Stimulated activated CD4-positive, alpha-beta T cell treated with anti-CD3 and anti-CD28 coated beads, Interleukin-15, amount 100 ng/mL, for 48 hours (primary cell): Measurements from ENCODE around the gene PCNT.
"Not testable (repeated sequence)": the region's sequence is repeated elsewhere in the genome, so short reads cannot be mapped to it uniquely, and the experiment has no call there.

ENCODE experiments used
- DNase-seq, 2 donors: peaks; one replicate each; pipeline ENCODE4 v3.0.0-alpha.2; 2020; ENCODE audit warnings: low read depth in 2 of 2

PCNT gene

DNA sequence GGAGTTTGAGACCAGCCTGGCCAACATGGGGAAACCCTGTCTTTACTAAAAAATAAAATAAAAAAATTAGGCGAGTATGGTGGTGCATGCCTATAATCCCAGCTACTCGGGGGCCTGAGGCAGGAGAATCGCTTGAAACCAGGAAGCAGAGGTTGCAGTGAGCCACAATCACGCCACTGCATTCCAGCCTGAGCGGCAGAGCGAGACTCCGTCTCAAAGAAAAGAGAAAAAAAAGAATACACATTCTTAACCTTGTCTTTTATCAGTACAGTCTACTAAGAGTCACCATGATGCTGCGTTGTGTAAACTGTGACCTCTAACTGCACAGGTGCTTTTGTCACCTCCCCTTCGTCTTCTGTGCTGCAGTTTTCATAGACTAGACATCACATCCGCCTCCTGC, 37.2 kb downstream of the PCNT start:
- DNase-seq = no peak

DNA sequence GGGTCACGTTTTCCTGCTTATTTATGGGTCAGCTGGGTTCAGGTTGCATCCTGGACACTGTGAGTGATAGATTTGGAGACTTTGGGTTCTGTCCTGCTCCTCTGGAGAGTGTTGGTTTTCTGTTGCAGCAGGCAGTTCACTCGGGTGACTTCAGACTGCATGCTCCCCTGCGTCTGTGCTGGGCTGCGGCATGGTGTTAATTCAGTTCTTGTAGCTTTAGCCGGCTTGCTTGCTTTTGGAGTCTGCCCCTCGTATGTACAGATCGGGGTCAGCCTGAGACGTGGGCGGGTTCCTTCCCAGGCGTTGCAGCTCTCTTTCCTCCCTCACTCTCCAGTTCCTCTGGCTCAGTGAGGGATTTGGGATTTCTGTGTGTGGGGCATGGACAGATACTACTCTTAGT, 38.0 kb downstream of the PCNT start:
- no peak for DNase-seq

DNA sequence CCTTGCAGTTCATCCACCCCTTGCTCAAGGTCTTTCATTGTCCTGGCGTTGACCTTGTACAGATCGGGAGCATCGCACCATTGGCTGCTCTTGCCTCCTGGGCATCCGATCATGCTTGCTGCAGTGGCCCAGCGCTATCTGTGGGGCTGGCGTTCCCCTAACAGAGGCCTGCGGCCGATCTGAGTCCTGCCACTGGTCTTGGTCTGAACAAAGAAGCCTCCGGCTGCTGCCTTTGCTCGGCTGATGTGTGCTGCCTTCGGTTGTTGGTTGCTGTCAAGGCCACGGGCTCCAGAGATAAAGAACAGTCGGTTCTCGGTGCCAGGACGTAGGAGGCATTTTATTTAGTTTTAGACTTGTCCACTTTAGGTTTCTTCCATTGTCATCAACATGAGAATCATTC, 39.0 kb downstream of the PCNT start:
- DNase-seq = no peak

DNA sequence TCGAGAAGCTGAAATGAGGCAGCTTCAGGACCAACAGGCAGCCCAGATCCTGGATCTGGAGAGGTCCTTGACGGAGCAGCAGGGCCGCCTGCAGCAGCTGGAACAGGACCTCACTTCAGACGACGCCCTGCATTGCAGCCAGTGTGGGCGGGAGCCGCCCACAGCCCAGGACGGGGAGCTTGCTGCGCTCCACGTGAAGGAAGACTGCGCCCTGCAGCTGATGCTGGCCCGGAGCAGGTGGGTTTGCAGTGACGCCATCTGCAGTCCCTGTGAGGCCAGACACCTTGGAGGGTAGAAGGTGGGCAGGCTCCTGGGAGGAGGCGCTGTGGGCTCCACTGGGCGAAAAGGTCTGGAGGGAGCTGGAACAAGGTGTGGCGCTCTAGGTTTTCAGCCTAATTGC, 39.7 kb downstream of the PCNT start:
- no peak for DNase-seq

DNA sequence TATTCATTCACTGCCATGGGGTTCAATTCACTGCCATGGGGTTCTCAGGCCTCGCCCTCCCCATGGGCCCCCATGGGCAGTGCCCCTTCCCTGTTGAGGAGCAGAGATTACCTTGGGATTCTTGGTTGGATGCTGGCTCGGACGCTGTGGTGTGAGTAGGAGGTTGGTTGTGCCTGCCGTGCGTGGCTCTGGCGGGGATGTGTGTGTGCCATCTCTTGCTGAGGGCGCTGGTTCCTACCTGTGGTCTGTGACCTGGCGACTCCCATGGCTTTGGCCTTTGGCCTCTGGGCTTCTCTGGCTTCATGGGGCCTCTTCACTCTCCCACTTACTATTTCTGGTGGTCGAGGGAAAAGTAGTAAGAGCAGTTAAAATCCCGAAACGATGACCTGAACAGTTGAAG, 42.1 kb downstream of the PCNT start:
- DNase-seq = no peak

DNA sequence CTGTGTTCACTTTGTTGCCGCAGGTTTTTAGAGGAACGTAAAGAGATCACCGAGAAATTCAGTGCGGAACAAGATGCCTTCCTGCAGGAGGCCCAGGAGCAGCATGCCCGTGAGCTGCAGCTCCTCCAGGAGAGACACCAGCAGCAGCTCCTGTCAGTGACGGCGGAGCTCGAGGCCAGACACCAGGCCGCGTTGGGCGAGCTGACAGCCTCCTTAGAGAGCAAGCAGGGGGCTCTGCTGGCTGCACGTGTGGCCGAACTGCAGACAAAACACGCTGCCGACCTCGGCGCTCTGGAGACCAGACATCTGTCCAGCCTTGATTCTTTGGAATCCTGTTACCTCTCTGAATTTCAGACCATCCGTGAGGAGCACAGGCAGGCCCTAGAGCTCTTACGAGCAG, 42.6 kb downstream of the PCNT start:
- no peak for DNase-seq

DNA sequence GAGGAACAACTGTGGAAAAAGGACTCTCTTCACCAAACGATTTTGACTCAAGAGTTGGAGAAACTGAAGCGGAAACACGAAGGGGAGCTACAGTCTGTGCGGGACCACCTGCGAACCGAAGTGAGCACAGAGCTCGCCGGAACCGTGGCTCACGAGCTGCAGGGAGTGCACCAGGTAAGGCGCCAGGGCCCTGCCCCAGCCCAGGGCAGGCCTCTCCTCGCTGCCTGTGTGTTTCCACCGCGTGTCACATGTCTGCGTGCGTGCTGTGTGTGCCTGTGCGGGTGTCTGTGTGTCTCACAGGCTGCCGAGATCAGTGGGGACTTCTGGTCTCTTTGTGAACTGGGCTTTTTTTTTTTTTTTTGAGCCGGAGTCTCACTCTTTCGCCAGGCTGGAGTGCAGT, 43.0 kb downstream of the PCNT start:
- DNase-seq = no peak

DNA sequence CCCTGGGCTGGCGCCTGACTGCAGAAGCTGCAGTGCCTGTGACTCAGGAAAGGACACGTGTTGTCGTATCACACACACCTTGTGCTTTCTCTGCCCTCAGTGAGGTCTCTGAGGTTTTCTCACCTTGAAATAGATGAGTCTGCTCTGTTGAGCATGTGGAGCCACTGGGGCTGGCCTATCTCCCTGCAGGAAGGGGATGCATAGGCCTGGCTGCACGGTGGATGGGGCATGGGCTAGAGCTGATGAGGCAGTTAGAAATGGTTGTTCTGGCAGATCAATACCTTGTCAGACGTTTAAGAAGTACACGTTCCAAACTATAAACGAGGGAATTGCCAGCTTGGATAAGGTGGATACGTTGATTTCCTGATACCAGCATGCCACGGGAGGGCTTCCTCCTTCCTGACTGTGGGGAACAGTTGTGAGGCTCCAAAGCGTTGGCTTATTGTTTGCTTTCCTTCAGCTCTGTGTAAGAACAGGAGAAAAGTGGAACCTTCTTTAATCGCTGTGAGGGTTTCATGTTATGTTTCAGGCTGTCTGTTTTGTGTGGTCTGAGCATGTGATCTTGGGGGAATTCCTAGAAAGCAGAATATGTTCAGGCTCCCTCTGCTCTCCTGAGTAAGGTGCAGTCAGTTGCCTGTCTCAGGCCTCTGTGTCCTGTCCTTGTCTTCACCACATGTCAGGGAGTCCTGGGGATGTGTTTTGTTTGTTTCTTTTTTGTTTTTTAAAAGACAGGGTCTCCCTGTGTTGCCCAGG, 44.8 kb downstream of the PCNT start:
- peak; percentile 6 to 12 for DNase-seq

DNA sequence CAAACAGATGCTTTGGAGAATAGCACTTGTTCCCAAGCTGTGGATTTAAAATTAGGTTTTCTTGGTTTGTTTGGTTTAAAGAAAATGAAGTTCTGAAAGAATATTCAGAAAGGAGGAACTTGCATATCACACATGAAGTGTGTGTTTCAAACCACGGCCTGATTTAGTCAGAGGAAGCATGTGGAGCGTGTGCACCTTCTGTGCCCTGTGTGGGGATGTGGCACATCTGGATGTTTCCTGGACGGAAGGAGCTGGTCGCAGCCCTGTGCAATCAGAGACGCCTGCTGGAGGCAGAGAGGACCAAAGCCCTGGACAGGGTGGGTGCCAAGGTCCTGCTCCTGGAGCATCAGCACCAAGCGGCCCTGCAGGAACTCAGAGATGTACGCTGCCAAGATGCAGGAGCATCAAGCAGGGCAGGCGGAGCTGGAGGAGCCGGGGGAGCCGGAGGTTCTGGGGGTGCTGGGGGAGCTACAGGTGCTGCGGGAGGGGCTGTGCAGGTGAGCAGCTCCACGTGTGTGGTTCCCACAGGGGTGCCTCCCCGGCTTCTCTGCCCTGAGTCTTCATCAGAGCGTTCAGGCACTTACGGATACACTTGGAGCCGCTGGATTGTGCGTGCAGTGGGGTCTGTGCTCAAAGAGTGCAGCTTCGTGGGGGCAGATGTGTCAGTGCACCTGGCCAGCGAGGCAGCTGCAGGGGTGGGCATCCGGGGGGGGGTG, 45.7 kb downstream of the PCNT start:
- no peak for DNase-seq

DNA sequence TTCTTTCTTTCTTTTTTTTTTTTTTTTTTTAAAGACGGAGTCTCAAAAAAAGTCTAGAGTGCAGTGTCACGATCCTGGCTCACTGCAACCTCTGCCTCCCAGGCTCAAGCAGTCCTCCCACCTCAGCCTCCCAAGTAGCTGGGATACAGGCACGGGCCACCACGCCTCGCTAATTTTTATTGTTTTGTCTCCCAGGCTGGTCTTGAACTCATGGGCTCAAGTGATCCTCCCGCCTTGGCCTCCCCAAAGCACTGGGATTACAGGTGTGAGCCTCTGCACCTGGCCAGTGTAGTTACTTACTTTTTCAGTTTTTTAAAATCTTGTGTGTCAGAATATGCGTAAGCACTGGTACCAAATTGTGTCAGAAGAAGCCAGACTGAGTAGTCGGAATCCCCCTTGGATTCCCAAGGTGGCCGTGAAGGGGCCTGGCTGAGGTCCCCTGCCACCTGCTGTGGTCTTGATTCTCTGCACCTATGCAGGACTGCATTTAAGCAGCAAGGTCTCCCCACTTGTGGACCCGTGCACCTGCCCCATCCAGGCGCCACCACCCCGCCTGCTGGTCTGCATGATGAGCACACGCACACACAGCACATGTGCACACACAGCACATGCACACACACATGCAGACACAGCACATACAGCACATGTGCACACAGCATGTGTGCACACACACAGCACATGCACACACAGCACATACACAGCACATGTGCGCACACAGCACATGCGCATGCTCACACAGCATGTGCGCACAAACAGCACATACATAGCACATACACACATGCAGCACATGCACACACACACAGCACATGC, 47.5 kb downstream of the PCNT start:
- DNase-seq = no peak

DNA sequence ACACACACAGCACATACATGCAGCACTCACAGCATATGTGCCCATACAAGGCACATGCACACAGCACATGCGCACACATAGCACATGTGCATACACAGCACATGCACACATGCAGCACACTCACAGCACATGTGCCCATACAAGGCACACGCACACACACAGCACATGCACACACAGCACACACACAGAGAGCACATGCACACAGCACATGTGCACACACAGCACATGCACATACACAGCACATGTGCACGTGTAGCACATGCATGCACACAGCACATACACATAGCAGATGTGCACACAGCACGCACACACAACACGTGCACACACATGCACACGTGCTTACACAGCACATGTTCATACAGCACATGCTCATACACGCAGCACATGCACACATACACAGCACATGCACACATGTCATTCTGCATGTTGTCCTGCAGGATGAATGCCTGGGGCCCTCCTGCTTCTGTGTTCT, 48.1 kb downstream of the PCNT start:
- DNase-seq = no peak

DNA sequence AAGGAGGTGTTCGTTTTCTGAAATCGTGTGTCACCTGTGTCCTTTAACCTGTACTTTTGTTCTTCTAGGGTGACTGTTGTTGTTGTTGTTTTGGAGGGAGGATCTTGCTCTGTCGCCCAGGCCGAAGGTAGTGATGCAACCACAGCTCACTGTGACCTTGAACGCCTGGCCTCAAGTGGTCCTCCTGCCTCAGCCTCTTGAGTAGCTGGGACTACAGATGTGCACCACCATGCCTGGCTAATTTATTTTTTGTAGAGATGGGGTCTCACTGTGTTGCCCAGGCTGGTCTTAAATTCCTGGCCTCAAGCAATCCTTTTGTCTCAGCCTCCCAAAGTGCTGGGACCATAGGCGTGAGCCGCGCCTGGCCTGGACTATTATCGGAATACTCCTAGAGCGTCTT, 49.0 kb downstream of the PCNT start:
- DNase-seq = not testable (repeated sequence)

DNA sequence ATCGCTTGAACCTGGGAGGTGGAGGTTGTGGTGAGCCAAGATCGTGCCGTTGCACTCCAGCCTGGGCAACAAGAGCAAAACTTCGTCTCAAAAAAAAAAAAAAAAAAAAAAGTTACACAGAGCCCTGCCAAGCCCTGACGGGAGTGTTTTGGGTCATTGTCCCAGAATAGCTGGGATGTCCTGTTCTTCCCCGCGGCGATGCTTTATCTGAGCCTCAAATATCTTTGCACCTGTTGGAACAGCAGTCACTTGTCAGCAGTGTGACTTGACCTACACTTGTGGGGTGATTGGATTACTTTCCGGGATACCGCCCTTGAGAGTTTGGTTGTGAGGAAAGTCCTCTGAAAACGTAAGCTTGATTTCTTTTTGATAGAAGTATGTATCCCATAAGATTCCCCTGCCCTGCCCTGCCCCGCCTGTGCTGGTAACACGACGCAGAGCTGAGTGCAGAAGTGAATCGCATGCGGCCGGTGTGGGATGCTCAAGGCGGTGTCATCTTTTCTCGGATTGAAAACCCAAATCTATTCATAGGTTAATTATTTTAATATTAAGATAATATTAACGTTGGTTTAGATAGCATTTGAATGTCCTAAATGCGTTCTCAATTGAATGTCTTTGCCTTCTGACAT, 50.9 kb downstream of the PCNT start:
- DNase-seq = no peak

DNA sequence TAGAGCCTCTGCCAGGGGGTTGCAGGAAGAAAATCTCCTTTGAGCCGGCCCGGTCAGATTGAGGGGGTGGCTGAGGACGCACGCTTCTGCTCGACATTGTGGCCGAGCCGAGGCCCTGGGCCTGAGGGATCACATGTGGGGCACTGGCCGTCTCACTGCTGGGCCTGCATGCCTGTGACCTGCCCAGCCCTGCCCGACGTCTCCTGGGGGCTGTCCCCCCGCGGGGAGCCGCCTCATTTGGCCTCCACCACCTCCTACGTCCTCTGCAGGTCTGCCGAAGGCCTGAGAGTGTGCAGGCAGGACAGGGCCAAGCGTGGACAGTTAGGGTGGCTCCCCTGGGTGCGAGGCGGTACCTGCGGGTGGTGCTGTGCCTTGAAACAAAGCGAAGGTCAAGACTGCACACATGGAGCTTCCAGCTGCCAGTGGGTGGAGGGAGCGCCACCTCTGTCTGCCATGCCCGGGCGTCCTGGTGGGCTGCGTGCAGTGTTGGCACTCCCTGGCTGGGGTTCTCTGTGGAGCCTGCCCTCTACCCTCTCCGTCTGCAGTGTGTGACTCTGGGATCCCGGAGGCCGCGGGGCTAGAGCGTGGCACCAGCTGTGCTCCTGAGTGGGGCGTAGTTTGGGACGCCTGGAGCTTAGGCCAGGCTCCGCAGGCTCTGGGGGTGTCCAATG, 51.7 kb downstream of the PCNT start:
- no peak for DNase-seq

DNA sequence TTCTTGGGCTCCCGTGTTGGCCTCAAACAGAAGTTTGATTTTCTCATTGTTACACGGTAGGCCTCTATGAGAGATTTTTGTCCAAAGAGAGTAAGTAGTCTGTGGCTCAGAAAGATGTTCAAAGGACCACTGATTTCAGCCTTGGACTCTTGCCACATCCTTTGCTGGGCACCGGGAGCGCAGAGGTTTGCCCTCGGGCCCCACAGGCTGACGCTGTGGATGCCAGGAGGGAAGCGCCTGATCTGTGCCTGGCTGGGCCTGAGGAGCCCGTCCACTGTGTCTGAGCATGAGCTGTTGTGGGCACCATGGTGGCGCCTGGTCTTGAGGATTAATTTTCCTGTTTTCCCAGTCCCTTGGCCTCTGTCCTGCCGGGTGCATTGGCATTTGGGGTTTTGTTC, 52.3 kb downstream of the PCNT start:
- no peak for DNase-seq

DNA sequence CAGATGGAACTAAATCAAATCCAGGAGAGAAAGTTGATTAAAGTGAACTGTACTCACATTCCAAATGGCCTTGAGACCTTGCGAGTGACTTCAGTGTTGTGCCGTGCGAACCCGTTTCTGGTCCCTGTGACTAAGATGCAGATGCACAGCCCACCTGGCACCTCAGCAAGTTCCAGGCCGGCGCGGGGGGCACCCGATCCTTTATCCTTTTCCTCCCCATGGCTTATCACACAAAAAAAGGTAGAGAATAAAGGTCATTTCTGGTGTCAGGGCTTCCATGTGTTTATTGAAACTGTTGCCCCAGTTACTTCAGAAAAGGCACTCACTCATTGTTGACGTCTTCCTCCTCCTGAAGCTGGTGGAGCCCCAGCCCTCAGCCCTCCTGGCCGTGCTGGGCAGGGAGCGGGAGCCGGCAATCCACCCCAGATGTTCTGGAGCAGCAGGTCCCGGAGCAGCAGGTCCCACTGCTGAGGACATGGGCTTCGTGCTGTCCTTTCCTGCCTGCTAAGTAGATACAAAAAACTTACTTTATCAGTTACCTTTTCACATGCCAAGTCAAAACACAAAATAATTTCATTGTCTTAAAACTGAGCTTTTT, 53.0 kb downstream of the PCNT start:
- DNase-seq = no peak

DNA sequence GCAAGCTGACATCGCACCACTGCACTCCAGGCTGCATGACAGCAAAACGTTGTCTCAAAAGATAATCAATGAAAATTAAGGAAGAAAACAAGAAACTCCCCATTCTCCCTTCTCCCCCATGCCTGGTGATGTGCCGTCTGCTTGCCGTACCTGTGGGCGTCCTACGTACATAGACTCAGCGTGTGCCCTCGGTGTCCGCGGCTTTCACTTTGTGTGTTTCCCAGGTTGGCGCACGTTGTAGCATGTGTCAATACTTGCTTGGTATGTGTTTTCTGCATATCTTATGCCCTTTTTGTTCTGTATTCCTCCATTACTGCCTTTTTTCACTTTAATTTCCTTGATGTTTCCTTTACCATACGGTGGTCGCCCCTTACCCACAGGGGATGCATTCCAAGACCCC, 53.8 kb downstream of the PCNT start:
- no peak for DNase-seq

DNA sequence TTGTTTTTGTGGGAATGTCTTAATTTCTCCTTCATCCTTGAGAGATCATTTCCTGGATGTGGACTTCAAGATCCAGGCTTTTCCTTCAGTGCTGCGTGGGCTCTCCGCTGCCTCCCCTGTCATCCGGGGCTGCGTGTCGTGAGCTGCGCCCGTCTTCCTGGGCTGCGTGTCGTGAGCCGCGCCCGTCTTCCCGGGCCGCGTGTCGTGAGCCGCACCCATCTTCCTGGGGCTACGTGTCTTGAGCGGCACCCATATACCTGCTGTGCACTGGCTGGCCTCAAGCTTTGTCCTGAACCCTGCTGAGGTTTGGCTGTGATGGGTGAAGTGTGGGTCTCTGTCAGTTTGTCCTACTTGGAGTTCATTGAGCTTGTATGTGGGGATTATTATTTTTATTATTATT, 55.1 kb downstream of the PCNT start:
- DNase-seq = no peak

DNA sequence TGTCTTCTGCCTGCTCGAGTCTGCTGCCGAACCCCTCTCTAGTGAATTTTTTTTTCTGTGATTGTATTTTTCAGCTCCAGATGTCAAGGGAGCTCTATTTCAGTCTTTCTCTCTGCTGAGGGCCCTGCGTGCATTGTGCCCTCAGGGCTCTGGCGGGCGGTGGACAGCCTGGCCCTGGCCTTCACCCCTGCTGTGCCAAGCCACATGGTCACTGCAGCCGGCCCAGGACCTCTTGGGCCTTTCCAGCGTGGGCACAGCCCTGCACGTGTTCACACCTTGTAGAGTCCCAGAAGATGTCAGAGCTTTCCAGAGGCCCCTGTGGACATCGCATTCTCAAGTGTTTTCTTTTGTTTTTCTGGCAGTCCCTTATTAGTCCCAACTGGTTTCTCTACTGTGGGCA, 55.7 kb downstream of the PCNT start:
- DNase-seq = no peak

DNA sequence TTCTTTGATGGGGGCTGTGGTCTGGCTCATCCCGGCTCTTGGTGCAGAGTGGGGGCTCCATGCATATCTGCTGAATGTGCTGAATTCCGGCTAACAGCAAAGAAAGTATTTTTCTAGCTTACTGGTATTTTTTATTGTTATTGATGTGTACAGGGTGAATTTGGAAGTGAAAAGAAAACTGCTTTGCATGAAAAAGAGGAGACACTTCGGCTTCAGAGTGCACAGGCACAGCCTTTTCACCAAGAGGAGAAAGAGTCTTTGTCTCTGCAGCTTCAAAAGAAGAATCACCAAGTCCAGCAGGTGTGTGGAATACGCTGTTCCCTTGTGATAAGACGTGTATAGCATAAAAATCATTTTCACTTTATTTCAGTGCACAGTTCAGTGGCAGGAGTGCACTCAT, 57.6 kb downstream of the PCNT start:
- DNase-seq = no peak

DNA sequence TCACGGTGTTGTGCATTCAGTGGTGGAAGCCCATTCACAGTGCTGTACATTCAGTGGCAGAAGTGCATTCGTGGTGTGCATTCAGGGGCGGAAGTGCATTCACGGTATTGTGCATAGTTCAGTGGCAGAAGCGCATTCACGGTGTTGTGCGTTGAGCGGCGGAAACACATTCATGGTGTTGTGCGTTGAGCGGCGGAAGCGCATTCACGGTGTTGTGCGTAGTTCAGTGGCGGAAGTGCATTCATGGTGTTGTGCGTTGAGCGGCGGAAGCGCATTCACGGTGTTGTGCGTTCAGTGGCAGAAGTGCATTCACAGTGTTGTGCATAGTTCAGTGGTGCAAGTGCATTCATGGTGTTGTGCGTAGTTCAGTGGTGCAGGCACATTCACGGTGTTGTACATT, 60.6 kb downstream of the PCNT start:
- DNase-seq = no peak
